Activated T-helper 9 cell treated with anti-CD3 and anti-CD28 coated beads, Interleukin-2, amount 50 U/mL, for 16 hours (primary cell): ENCODE measurements around the gene GALM.

ENCODE experiments used
- DNase-seq: peaks from one replicate; pipeline ENCODE4 v3.0.0-alpha.2; 2020; ENCODE audit warnings: low read depth

Gene GALM

DNA sequence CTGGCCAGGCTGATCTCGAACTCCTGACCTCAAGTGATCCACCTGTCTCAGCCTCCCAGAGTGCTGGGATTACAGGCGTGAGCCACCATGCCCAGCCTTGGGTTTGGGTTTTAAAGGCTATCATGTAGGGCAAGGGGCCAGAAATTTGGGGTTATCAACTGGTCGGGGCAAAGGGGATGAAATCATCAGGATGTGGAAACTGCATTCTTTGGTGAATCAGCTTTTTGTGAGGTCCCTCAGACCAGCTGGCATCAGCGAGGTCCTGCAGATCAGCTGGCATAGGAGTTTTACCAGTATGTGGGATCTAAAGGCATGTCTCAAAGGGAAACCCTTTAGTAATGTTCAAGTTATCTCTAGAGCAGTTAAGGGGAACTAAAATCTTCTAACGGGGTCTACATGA lies 105.7 kb downstream of the GALM start:
- no peak for DNase-seq

DNA sequence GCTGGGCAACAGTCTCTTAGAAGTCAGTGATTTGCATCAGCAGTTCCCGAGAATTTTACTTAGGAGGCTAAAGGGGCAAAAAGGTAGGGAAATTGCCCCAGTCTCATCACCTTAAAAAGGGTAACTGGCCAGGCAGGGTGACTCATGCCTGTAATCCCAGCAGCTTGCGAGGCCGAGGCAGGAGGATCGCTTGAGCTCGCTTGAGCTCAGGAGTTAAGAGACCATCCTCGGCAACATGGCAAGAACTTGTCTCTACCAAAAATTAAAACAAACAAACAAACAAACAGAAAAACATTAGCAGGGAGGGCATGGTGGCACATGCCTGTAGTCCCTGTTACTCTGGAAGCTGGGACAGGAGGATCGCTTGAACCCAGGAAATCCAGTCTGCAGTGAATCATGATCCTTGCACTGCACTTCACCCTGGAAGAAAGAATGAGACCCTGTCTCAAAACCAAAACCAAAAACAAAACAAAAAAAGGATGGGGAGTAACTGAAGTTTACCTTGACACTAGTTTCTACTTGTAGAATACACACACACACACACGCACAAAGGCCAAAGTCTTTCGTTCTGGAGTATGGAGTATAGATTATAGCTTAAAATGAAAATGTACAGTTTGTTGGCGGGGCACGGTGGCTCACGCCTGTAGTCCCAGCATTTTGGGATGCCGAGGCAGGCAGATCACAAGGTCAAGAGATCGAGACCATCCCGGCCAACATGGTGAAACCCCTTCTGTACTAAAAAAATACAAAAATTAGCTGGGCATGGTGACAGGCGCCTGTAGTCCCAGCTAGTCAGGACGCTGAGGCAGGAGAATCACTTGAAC lies 109.4 kb downstream of the GALM start:
- DNase-seq, result no peak

GRCh38 chr2:38775921-38776225 lies 110.0 kb downstream of the GALM start:
- DNase-seq, result no peak

DNA sequence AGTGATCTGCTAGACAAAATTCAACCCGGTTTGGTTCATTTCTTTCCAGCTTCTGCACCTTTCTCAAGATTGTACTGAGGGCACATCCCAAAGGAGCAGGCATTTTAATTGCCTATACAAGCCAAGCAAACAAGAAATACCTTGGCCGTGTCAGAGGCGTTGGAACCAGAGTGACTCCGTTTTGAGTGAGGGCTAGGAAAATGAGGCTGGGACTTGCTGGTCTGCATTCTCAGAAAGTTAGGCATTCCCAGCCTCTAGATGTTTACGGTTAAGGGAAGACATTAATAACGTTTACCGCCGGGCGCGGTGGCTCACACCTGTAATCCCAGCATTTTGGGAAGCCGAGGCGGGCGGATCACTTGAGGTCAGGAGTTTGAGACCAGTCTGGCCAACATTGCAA lies 110.6 kb downstream of the GALM start:
- no peak for DNase-seq

GRCh38 chr2:38778687-38779082 lies 112.8 kb downstream of the GALM start:
- no peak for DNase-seq

DNA sequence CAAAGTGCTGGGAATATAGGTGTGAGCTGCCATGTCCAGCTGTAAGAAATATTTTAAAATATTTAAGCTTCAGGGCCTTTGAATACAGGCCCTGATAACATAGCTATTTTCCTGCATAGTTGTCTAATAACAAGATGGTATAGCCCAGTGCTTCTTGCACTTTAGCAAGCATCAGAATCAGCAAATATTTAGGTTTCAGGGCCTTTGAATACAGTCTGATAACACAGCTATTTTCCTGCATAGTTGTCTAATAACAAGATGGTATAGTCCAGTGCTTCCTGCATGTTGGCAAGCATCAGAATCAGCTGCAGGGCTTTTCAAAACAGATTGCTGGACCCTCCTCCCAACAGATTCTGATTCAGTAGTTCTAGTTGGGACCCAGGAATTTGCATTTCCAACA lies 117.7 kb downstream of the GALM start:
- DNase-seq, result no peak
